ENCODE measurements around the gene PLSCR3. TPM values are rescaled to one million over a fixed set of nuclear protein-coding genes. Genes with fewer than 3 reads are reported as not detected.

PLSCR3 gene
- total RNA-seq, 2 donors from 2014 or later, result 8.9 to 10.2 TPM

GRCh38 chr17:7357381-7357780 is 36.9 kb downstream of the PLSCR3 start:
- ATAC-seq, result no peak
- intact Hi-C loops (cut with DNase I, micrococcal nuclease), result loop anchor here (10.0 kb wide), 2 partner anchors 77 to 217 kb away; partner anchors contain the start of genes CD68 (in 1 of the 2), FGF11 (in 1 of the 2) and TMEM102 (in 1 of the 2)
- DNase-seq, result no peak

GRCh38 chr17:7356756-7357155 is 37.6 kb downstream of the PLSCR3 start:
- DNase-seq (no peak), ATAC-seq (no peak)
- intact Hi-C loops (cut with DNase I, micrococcal nuclease), result loop anchor here (10.0 kb wide), 2 partner anchors 78 to 218 kb away; partner anchors contain the start of genes CD68 (in 1 of the 2), FGF11 (in 1 of the 2) and TMEM102 (in 1 of the 2)

- intact Hi-C loops (cut with DNase I, micrococcal nuclease), result loop anchor here (10.0 kb wide), 2 partner anchors 79 to 219 kb away; partner anchors contain the start of genes CD68 (in 1 of the 2), FGF11 (in 1 of the 2) and TMEM102 (in 1 of the 2)
- peak; percentile 83 to 90 for DNase-seq
- peak; percentile 53 for ATAC-seq
Observed at GRCh38 chr17:7356072-7356549, 38.2 kb downstream of the PLSCR3 start.

DNA sequence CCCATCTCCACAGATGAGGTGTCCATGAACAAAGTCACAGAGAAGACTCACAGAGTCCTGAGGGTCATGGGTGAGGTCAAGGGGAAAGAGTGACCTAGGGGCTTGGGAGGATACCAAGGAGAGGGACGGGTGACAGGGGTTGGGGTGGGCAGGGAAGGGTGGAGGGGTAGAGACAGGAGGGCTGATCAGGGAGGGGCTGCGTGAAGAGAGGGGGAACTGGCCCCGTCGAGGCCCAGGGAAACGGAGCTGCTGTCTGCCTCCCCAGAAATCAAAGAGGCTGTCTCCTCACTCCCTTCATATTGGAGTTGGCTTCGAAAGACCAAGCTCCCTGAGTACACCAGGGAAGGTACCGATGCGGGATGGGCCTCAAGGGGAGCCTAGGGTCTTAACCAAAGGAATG is 38.8 kb downstream of the PLSCR3 start:
- no peak for ATAC-seq
- intact Hi-C loops (cut with DNase I, micrococcal nuclease), result loop anchor here (10.0 kb wide), 2 partner anchors 79 to 219 kb away; partner anchors contain the start of genes CD68 (in 1 of the 2), FGF11 (in 1 of the 2) and TMEM102 (in 1 of the 2)

GRCh38 chr17:7355053-7355452 is 39.3 kb downstream of the PLSCR3 start, which contains the start of gene TMEM95:
Gene TMEM95 (plus strand): TSS chr17:7355156. CDS start chr17:7355205, 49 bp downstream.
- ATAC-seq (no peak), DNase-seq (no peak)
- intact Hi-C loops (cut with DNase I, micrococcal nuclease), result loop anchor here (10.0 kb wide), 2 partner anchors 80 to 220 kb away; partner anchors contain the start of genes CD68 (in 1 of the 2), FGF11 (in 1 of the 2) and TMEM102 (in 1 of the 2)

More for the DNA sequence above, 38.8 kb downstream of the PLSCR3 start:
- DNase-seq, result no peak

DNA sequence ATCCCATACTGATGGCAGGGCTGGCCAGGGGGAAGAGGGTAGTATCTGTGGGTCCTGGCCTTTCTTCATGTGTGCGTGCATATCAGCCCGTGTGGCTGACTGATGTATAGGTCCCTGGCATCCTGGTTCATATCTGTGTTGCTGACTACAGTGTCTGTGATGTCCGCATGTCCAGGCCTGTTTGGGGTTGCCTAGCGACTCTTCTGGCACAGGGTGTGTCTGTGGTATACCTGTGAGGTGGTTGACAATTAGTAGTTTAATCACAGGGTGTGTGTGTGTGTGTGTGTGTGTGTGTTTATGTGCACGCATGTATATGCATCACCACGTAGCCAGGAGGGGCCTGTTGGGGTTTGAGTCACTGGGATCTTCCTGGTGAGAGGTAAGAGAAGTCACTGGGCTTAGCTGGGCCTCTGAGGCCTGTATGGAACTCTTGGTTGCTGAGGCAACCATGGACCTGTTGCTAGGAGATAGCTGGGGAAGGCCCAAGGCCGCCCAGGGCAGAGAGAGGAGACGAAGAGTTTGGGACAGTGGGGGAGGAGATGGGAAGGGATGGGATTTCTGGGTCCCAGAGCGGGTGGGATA is 40.0 kb downstream of the PLSCR3 start:
- DNase-seq (no peak), ATAC-seq (no peak)
- intact Hi-C loops (cut with DNase I, micrococcal nuclease), result loop anchor here (10.0 kb wide), 2 partner anchors 80 to 220 kb away; partner anchors contain the start of genes CD68 (in 1 of the 2), FGF11 (in 1 of the 2) and TMEM102 (in 1 of the 2)

GRCh38 chr17:7352910-7353635 is 41.3 kb downstream of the PLSCR3 start:
- no peak for ATAC-seq
- intact Hi-C loops (cut with DNase I, micrococcal nuclease), result loop anchor here (10.0 kb wide), 2 partner anchors 82 to 222 kb away; partner anchors contain the start of genes CD68 (in 1 of the 2), FGF11 (in 1 of the 2) and TMEM102 (in 1 of the 2)
- DNase-seq, result no peak

DNA sequence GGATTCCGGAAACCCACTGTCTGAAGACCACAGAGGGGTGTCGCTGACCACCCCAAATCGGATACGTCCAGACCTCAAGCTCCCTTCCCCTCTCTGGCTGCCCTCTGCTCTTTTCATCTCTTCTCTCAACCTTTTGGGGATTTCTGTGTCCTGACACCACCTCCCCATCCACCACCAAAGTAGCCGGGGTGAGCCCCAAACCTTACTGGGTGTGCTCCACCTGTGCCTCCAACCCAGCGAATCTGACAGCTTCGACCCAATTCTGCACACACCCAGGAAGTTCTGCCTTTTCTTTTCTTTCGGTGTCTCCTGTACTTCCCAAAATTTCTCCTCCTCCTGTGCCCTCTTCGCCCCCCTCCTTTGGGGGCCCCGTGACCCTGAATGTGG is 41.8 kb downstream of the PLSCR3 start:
- no peak for ATAC-seq
- intact Hi-C loops (cut with DNase I, micrococcal nuclease), result loop anchor here (10.0 kb wide), 2 partner anchors 82 to 222 kb away; partner anchors contain the start of genes CD68 (in 1 of the 2), FGF11 (in 1 of the 2) and TMEM102 (in 1 of the 2)
- no peak for DNase-seq

GRCh38 chr17:7351665-7352502 is 42.4 kb downstream of the PLSCR3 start, which contains the start of gene KCTD11:
Gene KCTD11 (plus strand): TSS chr17:7352162.
- peak; percentile 91 to 95 for DNase-seq
- intact Hi-C loops (cut with DNase I, micrococcal nuclease), result loop anchor here (10.0 kb wide), 2 partner anchors 83 to 223 kb away; partner anchors contain the start of genes CD68 (in 1 of the 2), FGF11 (in 1 of the 2) and TMEM102 (in 1 of the 2)
- ATAC-seq, result peak; percentile 80

DNA sequence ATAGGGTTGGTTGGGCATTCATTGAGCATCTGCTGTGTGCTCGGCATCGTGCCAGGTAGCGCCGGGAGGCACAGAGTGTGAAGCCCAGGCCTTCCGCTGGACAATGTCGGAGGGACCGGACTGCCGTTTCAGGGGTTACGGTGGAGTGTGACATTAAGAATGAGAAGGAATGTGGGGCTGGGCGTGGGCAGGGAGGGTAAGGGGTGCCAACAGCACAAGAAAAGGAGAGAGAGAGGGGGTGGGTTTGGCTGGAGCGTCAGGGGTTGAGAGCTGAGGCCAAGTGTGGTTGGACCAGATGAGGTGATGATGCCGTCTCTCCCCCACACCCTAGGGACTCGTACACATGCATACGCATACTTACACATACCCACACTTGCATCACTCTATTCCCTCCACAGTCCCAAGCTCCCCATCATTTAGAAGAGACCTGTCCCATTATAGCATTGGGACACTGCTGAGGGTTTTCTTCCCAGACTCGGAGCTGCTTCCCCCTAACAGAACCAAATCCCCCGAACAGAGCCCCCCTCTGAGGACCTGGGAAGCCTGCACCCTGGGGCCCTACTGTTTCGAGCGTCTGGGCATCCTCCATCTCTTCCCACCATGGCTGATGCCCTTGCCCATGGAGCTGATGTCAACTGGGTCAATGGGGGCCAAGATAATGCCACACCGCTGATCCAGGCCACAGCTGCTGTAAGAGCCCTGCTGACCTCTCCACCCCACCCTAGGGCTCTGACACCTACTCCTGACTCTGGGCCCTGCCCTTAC is 45.7 kb downstream of the PLSCR3 start:
- no peak for ATAC-seq
- no peak for DNase-seq
- intact Hi-C loops (cut with DNase I, micrococcal nuclease), result no loop called here

- intact Hi-C loops (cut with DNase I, micrococcal nuclease), result no loop called here
- no peak for DNase-seq
- no peak for ATAC-seq
Observed at GRCh38 chr17:7347630-7348477, 46.5 kb downstream of the PLSCR3 start.

DNA sequence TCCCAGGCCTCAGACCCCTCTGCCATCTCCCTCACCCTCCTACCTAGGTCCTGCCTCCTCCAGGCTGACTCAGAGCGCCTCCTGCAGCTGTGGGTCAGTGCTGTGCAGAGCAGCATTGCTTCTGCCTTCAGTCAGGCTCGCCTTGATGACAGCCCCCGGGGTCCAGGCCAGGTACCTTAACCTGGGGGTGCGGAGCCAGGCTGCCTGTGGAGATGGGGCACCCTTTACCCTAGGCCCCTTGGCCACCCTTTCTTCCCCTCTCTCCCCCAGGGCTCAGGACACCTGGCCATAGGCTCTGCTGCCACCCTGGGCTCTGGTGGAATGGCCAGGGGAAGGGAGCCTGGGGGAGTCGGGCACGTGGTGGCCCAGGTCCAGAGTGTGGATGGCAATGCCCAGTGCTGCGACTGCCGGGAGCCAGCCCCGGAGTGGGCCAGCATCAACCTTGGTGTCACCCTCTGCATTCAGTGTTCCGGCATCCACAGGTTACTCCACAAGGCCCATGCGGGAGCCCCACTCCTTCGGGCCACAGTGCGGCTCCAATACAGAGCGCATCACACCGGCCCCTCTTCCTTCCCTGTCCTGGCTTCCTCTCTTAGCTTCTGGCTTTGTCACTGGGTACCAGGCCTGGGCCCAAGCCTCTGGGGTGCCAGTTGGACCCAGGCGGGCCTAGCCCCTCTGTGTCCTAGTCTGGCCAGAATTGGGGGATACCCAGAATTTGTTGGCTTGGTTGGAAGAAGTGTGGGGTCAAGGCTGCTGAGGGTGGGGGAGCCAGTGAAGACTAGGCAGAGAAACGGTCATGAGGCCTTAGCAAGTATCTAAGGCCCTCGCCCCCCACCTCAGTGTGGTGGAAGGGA is 47.3 kb downstream of the PLSCR3 start:
- DNase-seq (no peak), ATAC-seq (no peak)
- intact Hi-C loops (cut with DNase I, micrococcal nuclease), result no loop called here

GRCh38 chr17:7343250-7343649 is 51.1 kb downstream of the PLSCR3 start:
- intact Hi-C loops (cut with DNase I, micrococcal nuclease), result no loop called here
- DNase-seq (no peak), ATAC-seq (no peak)

- intact Hi-C loops (cut with DNase I, micrococcal nuclease), result no loop called here
- DNase-seq, result no peak
- no peak for ATAC-seq
Observed at GRCh38 chr17:7341842-7342241, 52.5 kb downstream of the PLSCR3 start.

GRCh38 chr17:7340179-7340578 is 54.1 kb downstream of the PLSCR3 start:
- DNase-seq, result no peak
- no peak for ATAC-seq
- intact Hi-C loops (cut with DNase I, micrococcal nuclease), result no loop called here
